OCI-M2 (cell line): Measurements from ENCODE around the gene FRS3.

Experiments used
- DNase-seq: peaks from one replicate; lab custom pipeline; 2025; ENCODE audit not compliant: unreplicated experiment; lab: John Stamatoyannopoulos, UW

The FRS3 gene

GRCh38 chr6:41730531-41731436, 48.9 kb downstream of the FRS3 start:
- no peak for DNase-seq

- DNase-seq = no peak
Observed at GRCh38 chr6:41729624-41730023, 50.1 kb downstream of the FRS3 start.

- no peak for DNase-seq
Observed at GRCh38 chr6:41728954-41729353, 50.7 kb downstream of the FRS3 start.

- no peak for DNase-seq
Observed at GRCh38 chr6:41728073-41728936, 51.4 kb downstream of the FRS3 start.

GRCh38 chr6:41727705-41728072, 52.0 kb downstream of the FRS3 start:
- DNase-seq = no peak

- DNase-seq = no peak
Observed at GRCh38 chr6:41726876-41727275, 52.8 kb downstream of the FRS3 start.

- DNase-seq = no peak
Observed at GRCh38 chr6:41724586-41725501, 54.9 kb downstream of the FRS3 start.

GRCh38 chr6:41724228-41724580, 55.5 kb downstream of the FRS3 start:
- DNase-seq = no peak

GRCh38 chr6:41723530-41724227, 56.0 kb downstream of the FRS3 start:
- no peak for DNase-seq

- DNase-seq = no peak
Observed at GRCh38 chr6:41722969-41723529, 56.7 kb downstream of the FRS3 start.

GRCh38 chr6:41721414-41721813, 58.3 kb downstream of the FRS3 start:
- DNase-seq = no peak

GRCh38 chr6:41720783-41721182, 58.9 kb downstream of the FRS3 start:
- no peak for DNase-seq

- no peak for DNase-seq
Observed at GRCh38 chr6:41720262-41720620, 59.5 kb downstream of the FRS3 start.
